Stimulated activated CD4-positive, alpha-beta T cell treated with anti-CD3 and anti-CD28 coated beads, Interleukin-1b, Interleukin-23, amount 100 ng/mL, for 1 hour (primary cell): ENCODE results near the gene ACOX1.

Source experiments
- DNase-seq, 2 donors: peaks; one replicate each; pipeline ENCODE4 v3.0.0-alpha.2; 2020; ENCODE audit warnings: low read depth in 2 of 2

The ACOX1 gene

DNA sequence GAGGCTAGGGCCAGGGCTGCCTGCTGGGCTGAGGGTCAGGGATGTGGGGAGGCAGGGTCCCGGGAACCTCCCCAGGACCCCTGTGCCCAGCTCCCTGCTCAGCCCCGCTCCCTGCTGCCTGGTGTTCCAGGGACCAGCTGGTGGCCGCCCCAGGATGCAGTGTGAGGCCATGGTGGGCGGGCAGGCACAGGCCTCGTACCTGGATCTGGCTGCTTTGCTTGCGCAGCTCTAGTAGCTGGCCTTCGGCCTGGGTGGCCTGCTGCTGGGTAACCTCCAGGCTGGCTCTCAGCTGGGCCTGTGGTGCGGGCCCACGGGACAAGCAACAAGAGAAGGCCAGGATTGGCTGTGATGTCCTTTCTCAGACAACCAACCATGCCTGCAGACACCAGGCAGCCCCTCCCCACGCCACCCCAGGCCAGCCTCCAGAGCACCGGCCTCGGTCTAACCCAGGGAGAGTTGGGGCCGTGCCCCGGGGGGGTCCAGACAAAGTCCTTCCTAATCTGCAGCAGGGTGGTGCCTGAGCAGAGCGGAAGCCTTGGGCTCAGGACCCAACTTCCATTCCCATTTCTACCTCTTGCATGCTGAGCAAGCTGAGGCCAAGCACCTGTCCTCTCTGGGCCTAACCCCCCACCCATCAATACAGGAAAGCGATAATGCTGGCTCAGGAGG, 86.3 kb downstream of the ACOX1 start:
- no peak for DNase-seq

DNA sequence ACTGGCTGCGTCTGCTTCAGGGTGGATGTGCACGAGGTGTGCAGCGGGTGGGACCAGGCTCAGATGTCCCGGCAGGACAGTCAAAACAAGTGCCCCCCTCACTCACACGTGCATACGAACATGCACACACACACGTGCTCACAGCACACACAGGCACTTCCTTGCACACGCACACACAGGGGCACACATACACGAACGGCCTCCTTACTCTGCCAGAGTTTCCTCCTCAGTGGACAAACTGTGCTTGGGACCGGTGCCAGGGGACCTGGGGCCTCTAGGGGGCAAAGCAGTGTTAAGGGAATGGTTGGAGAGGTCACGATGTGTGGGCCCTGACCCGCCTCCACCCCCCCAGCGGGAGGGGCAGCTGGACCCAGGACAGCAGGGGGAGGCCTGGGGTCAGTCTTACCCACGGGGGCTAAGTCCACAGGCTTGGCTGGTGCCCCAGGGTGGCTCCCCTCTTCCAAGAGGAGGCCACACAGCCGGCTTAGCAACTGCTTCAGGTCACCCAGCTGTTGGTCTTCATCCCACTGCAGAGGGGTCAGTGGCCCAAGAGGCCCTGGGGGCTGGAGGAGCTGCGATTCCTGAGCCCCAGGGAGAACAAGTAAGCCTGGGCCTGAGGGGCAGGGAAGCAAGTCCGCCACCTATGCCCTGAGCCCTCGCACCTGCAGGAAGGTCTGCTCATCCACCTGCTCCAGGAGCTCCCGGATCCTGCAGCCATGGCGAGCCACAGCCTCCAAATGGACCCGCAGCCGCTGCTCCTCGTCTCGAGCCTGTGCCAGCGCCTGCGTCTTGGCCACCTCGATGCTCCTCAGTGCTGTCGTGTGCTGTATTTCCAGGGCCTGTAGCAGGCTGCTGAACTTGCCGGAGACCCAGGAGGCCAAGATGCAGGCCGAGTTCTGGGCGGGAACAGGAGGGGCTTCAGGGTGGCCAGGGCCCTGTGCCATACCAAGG, 87.1 kb downstream of the ACOX1 start:
- DNase-seq = no peak
